ENCODE data around the gene OSBPL1A.

Gene OSBPL1A

GRCh38 chr18:24271381-24272228 lies 126.0 kb downstream of the OSBPL1A start:
- no peaks in the 10 kb centered on the region for H3K36me3 ChIP-seq (replicated peaks)
- peak overlapping the region; percentile 77 for H3K4me3 ChIP-seq (ENCODE audit: low read depth, low read length)
- peak; percentile 63 for DNase-seq
- H3K27me3 ChIP-seq (replicated peaks): no peaks in the 10 kb centered on the region
- TF ChIP-seq CTCF (IDR thresholded peaks at IDR 0.05; ENCODE audit: low read depth, low read length, missing control alignments): peak; percentile 39
- peak overlapping the region; percentile 66 for H3K27ac ChIP-seq
- in situ Hi-C loops (cut with HindIII; ENCODE audit: low pct_ligation_motif_present, low sequenced_read_pairs): no loop called here

GRCh38 chr18:24270937-24271380 lies 126.7 kb downstream of the OSBPL1A start:
- Histone ChIP-seq H3K27me3 (replicated peaks) (no peaks in the 10 kb centered on the region), H3K36me3 (replicated peaks) (no peaks in the 10 kb centered on the region), H3K27ac (peak overlapping the region; percentile 66), H3K4me3 (ENCODE audit: low read depth, low read length) (peak overlapping the region; percentile 77)
- DNase-seq: peak; percentile 37
- TF ChIP-seq CTCF (IDR thresholded peaks at IDR 0.05; ENCODE audit: low read depth, low read length, missing control alignments): no peak
- in situ Hi-C loops (cut with HindIII; ENCODE audit: low pct_ligation_motif_present, low sequenced_read_pairs): no loop called here

GRCh38 chr18:24270358-24270936 lies 127.2 kb downstream of the OSBPL1A start:
- H3K36me3 ChIP-seq (replicated peaks): no peaks in the 10 kb centered on the region
- no peak for DNase-seq
- no peaks in the 10 kb centered on the region for H3K27me3 ChIP-seq (replicated peaks)
- no peak for TF ChIP-seq CTCF (IDR thresholded peaks at IDR 0.05; ENCODE audit: low read depth, low read length, missing control alignments)
- peak overlapping the region; percentile 66 for H3K27ac ChIP-seq
- in situ Hi-C loops (cut with HindIII; ENCODE audit: low pct_ligation_motif_present, low sequenced_read_pairs): no loop called here
- peak overlapping the region; percentile 77 for H3K4me3 ChIP-seq (ENCODE audit: low read depth, low read length)

GRCh38 chr18:24268784-24269550 lies 128.7 kb downstream of the OSBPL1A start:
- Histone ChIP-seq H3K4me3 (ENCODE audit: low read depth, low read length) (no peak overlapping the region), H3K27ac (no peak overlapping the region), H3K36me3 (replicated peaks) (no peaks in the 10 kb centered on the region), H3K27me3 (replicated peaks) (no peaks in the 10 kb centered on the region)
- no peak for TF ChIP-seq CTCF (IDR thresholded peaks at IDR 0.05; ENCODE audit: low read depth, low read length, missing control alignments)
- DNase-seq: no peak
- in situ Hi-C loops (cut with HindIII; ENCODE audit: low pct_ligation_motif_present, low sequenced_read_pairs): no loop called here

GRCh38 chr18:24267878-24268277 lies 129.7 kb downstream of the OSBPL1A start:
- no peak for TF ChIP-seq CTCF (IDR thresholded peaks at IDR 0.05; ENCODE audit: low read depth, low read length, missing control alignments)
- no peaks in the 10 kb centered on the region for H3K36me3 ChIP-seq (replicated peaks)
- in situ Hi-C loops (cut with HindIII; ENCODE audit: low pct_ligation_motif_present, low sequenced_read_pairs): no loop called here
- DNase-seq: no peak
- H3K4me3 ChIP-seq (ENCODE audit: low read depth, low read length): no peak overlapping the region
- no peak overlapping the region for H3K27ac ChIP-seq
- H3K27me3 ChIP-seq (replicated peaks): no peaks in the 10 kb centered on the region
